HepG2 (cell line): ENCODE results near the gene STAT5A. TPM values are rescaled to one million over a fixed set of nuclear protein-coding genes. Genes with fewer than 3 reads are reported as not detected.

Experiments
- ATAC-seq: fragments of 200-7000 bp; cut with Tn5 transposase; 3 replicates; pipeline ENCODE4 v1.9.1; 2020; ENCODE audit warnings: mild to moderate bottlenecking, moderate library complexity
- BruUV-seq: library from RNA; stranded (reverse); fragments of 400-500 nt; replicated peaks from 2 replicates; lab custom pipeline; 2021; lab: Mats Ljungman, UMichigan
- CTCF ChIA-PET: fragments of 300-600 bp; formaldehyde crosslinking; extraction: SDS; loops from one replicate; lab custom pipeline; 2021; ENCODE audit warnings: low total read pairs, inconsistent platforms, low intra/inter-chr PET ratio; lab: Yijun Ruan, JAX
- POLR2A ChIA-PET: fragments of 350-600 bp; sonication (Branson Sonifier 250); formaldehyde crosslinking; loops from one replicate; lab custom pipeline; 2020; ENCODE audit warnings: antibody characterized with exemption, inconsistent platforms; lab: Yijun Ruan, JAX
- DNase-seq: peaks from one replicate; pipeline ENCODE4 v3.0.0-alpha.2; 2015; ENCODE audit warnings: low spot score
- FAIRE-seq: peaks from 3 replicates; lab custom pipeline; 2011; peaks lifted over from hg19 to GRCh38; lab: Jason Lieb, UNC
- H2AFZ ChIP-seq: one replicate; pipeline ENCODE4 v1.6.1; 2011; ENCODE audit warnings: low read length, inconsistent platforms
- H3K27ac ChIP-seq: fragments of 300-600 bp; 3 replicates; pipeline ENCODE4 v1.8.0; 2011; ENCODE audit warnings: mixed run types, mild to moderate bottlenecking, mixed read lengths, low read length, inconsistent platforms; ENCODE audit not compliant: insufficient read depth; ENCODE audit errors: extremely low read length
- H3K27me3 ChIP-seq, 2 experiments: fragments of 200-600 bp in 1 of 2; 2 replicates in 1 of 2; 3 replicates in 1 of 2; pipeline versions ENCODE4 v1.6.0 to v1.8.0; 2011; ENCODE audit warnings: low read length in 2 of 2, mild to moderate bottlenecking in 2 of 2, moderate library complexity in 2 of 2, inconsistent platforms in 1 of 2; ENCODE audit not compliant: insufficient read depth in 2 of 2, control insufficient read depth in 1 of 2
- H3K36me3 ChIP-seq, 2 experiments: fragments of 200-600 bp in 1 of 2; replicated peaks in 1 of 2; 2 replicates in 1 of 2; 3 replicates in 1 of 2; pipeline versions ENCODE4 v1.5.1 to v1.8.0; 2011; ENCODE audit warnings: low read length in 2 of 2, inconsistent platforms in 1 of 2; ENCODE audit not compliant: insufficient read depth in 2 of 2, control insufficient read depth in 1 of 2
- H3K4me1 ChIP-seq: 2 replicates; pipeline ENCODE4 v1.5.1; 2012; ENCODE audit warnings: low read length, inconsistent platforms; ENCODE audit not compliant: insufficient read depth
- H3K4me2 ChIP-seq: 2 replicates; pipeline ENCODE4 v1.6.0; 2011; ENCODE audit warnings: low read depth, low read length, inconsistent platforms
- H3K4me3 ChIP-seq, 3 experiments: fragments of 200-600 bp in 1 of 3; sonication (generic), shearing (Covaris generic) in 1 of 3; replicated peaks in 1 of 3; 2 replicates each; pipeline ENCODE4 v1.5.1; 2011 to 2016; ENCODE audit warnings: low read length in 3 of 3, inconsistent platforms in 2 of 3, low read depth in 2 of 3, mild to moderate bottlenecking in 2 of 3, control low read depth in 1 of 3, mixed read lengths in 1 of 3; ENCODE audit not compliant: insufficient read depth in 1 of 3
- H3K79me2 ChIP-seq: one replicate; pipeline ENCODE4 v1.6.1; 2011; ENCODE audit warnings: low read length, inconsistent platforms; ENCODE audit not compliant: insufficient read depth
- H3K9ac ChIP-seq: 2 replicates; pipeline ENCODE4 v1.6.0; 2011; ENCODE audit warnings: mild to moderate bottlenecking, low read depth, low read length, inconsistent platforms; ENCODE audit not compliant: insufficient read depth
- H3K9me3 ChIP-seq: 2 replicates; pipeline ENCODE4 v1.5.1; 2012; ENCODE audit warnings: mild to moderate bottlenecking, low read length
- H4K20me1 ChIP-seq: 2 replicates; pipeline ENCODE4 v1.6.0; 2011; ENCODE audit warnings: inconsistent platforms, mild to moderate bottlenecking, low read length, moderate library complexity; ENCODE audit not compliant: insufficient read depth
- CAMTA2 ChIP-seq: sonication (generic); formaldehyde crosslinking; IDR thresholded peaks from 2 replicates; pipeline ENCODE4 v1.4.0; 2020; ENCODE audit warnings: mild to moderate bottlenecking, missing genetic modification reagents, borderline replicate concordance
- CBX1 ChIP-seq: IDR thresholded peaks from one replicate; pipeline ENCODE4 v1.6.1; 2016; ENCODE audit warnings: antibody characterized with exemption, low read depth
- CENPT ChIP-seq: sonication (generic); formaldehyde crosslinking; IDR thresholded peaks from 2 replicates; pipeline ENCODE4 v1.8.0; 2022; ENCODE audit warnings: low read depth, mild to moderate bottlenecking, moderate library complexity, missing genetic modification reagents
- CHD2 ChIP-seq: IDR thresholded peaks from 2 replicates; pipeline ENCODE4 v1.6.1; 2011; ENCODE audit warnings: low read depth, low read length, improper control_type of control experiment
- HNRNPH1 ChIP-seq: fragments of 200-400 bp; formaldehyde crosslinking; optimal IDR thresholded peaks from 2 replicates; pipeline ENCODE3; 2017; ENCODE audit warnings: mild to moderate bottlenecking, low read depth, low read length
- ISX ChIP-seq: sonication (generic); formaldehyde crosslinking; conservative IDR thresholded peaks from 2 replicates; pipeline ENCODE4 v1.5.0; 2020; ENCODE audit warnings: missing genetic modification reagents
- MAF1 ChIP-seq: sonication (generic); formaldehyde crosslinking; IDR thresholded peaks from 2 replicates; pipeline ENCODE4 v1.5.0; 2020; ENCODE audit warnings: missing genetic modification reagents, borderline replicate concordance
- NFIC ChIP-seq: IDR thresholded peaks from 2 replicates; pipeline ENCODE4 v1.6.1; 2012; ENCODE audit warnings: mild to moderate bottlenecking, low read length, inconsistent platforms
- NFYB ChIP-seq: sonication (generic); formaldehyde crosslinking; IDR thresholded peaks from 2 replicates; pipeline ENCODE4 v1.4.0; 2020; ENCODE audit warnings: missing genetic modification reagents
- NR2F2 ChIP-seq: IDR thresholded peaks from 2 replicates; pipeline ENCODE4 v1.6.1; 2012; ENCODE audit warnings: low read depth, inconsistent platforms, borderline replicate concordance
- SMC3 ChIP-seq: IDR thresholded peaks from 2 replicates; pipeline ENCODE4 v1.6.1; 2011; ENCODE audit warnings: low read length, improper control_type of control experiment
- SOX5 ChIP-seq: IDR thresholded peaks from 2 replicates; pipeline ENCODE4 v1.6.1; 2016; ENCODE audit warnings: borderline replicate concordance
- TP53 ChIP-seq: sonication (generic); formaldehyde crosslinking; conservative IDR thresholded peaks from 2 replicates; pipeline ENCODE4 v1.4.0; 2020; ENCODE audit warnings: missing genetic modification reagents
- ZFYVE20 ChIP-seq: sonication (generic); formaldehyde crosslinking; IDR thresholded peaks from 2 replicates; pipeline ENCODE4 v1.8.0; 2023; ENCODE audit warnings: low read depth, mild to moderate bottlenecking, moderate library complexity, missing genetic modification reagents, borderline replicate concordance
- ZNF232 ChIP-seq: sonication (generic); formaldehyde crosslinking; IDR thresholded peaks from 2 replicates; pipeline ENCODE4 v1.4.0; 2020; ENCODE audit warnings: missing genetic modification reagents, borderline replicate concordance
- ZNF253 ChIP-seq: sonication (generic); formaldehyde crosslinking; IDR thresholded peaks from 2 replicates; pipeline ENCODE4 v1.8.0; 2022; ENCODE audit warnings: mild to moderate bottlenecking, missing genetic modification reagents, borderline replicate concordance
- ZNF552 ChIP-seq: sonication (generic); formaldehyde crosslinking; IDR thresholded peaks from 2 replicates; pipeline ENCODE4 v1.9.0; 2022; ENCODE audit warnings: missing genetic modification reagents, mild to moderate bottlenecking, borderline replicate concordance
- ZNF589 ChIP-seq: sonication (generic); formaldehyde crosslinking; conservative IDR thresholded peaks from 2 replicates; pipeline ENCODE4 v1.8.0; 2022; ENCODE audit warnings: mild to moderate bottlenecking, moderate library complexity, missing genetic modification reagents
- ZNF660 ChIP-seq: sonication (generic); formaldehyde crosslinking; IDR thresholded peaks from 2 replicates; pipeline ENCODE4 v1.5.1; 2020; ENCODE audit warnings: mild to moderate bottlenecking, low read depth, missing genetic modification reagents, borderline replicate concordance
- ZNF75D ChIP-seq: sonication (generic); formaldehyde crosslinking; IDR thresholded peaks from 2 replicates; pipeline ENCODE4 v1.8.1; 2023; ENCODE audit warnings: missing genetic modification reagents, mild to moderate bottlenecking, borderline replicate concordance
- ZNF839 ChIP-seq: sonication (generic); formaldehyde crosslinking; IDR thresholded peaks from 2 replicates; pipeline ENCODE4 v1.4.0; 2020; ENCODE audit warnings: missing genetic modification reagents, mild to moderate bottlenecking, borderline replicate concordance
- ZSCAN22 ChIP-seq: sonication (generic); formaldehyde crosslinking; IDR thresholded peaks from 2 replicates; pipeline ENCODE4 v1.4.0; 2020; ENCODE audit warnings: mild to moderate bottlenecking, missing genetic modification reagents
- WGBS: methylation state at CpG from one replicate; pipeline ENCODE4 v1.1.6; 2017; ENCODE audit warnings: low lambda C conversion rate; 5-methylcytosine and 5-hydroxymethylcytosine counted together
- in situ Hi-C: cut with HindIII; loops from 2 replicates; pipeline ENCODE4 v1.10.0; 2017; ENCODE audit warnings: low pct_unique_long_range_greater_than_20kb; ENCODE audit not compliant: extremely low pct_ligation_motif_present
- intact Hi-C: fragments of 100-400 bp; cut with micrococcal nuclease; formaldehyde crosslinking; loops from one replicate; pipeline ENCODE4 v1.10.0; 2022; ENCODE audit not compliant: unreplicated experiment
- polyA plus RNA-seq, 8 experiments: library from polyadenylated mRNA; depleted of rRNA in 3 of 8; stranded (reverse) in 7 of 8; unstranded in 1 of 8; fragments of >200 nt; fragmentation: Illumina TruSeq in 4 of 8; extraction: Trizol in 4 of 8; gene quantifications; 2 replicates each; pipeline versions ENCODE4 v1.2.1 to v1.2.3, GENCODE V29; 2011 to 2016; ENCODE audit warnings: low read depth in 4 of 8, missing spikeins in 1 of 8, mixed read lengths in 1 of 8; ENCODE audit not compliant: insufficient read depth in 1 of 8
- total RNA-seq, 5 experiments: library from RNA; depleted of rRNA; stranded (reverse); fragments of >200 nt; fragmentation: Illumina TruSeq; extraction: Trizol; gene quantifications; 2 replicates each; pipeline ENCODE4 v1.2.3, GENCODE V29; 2016; ENCODE audit warnings: low read depth in 1 of 5
- TF ChIP-seq, protein P1 (sequence below): sonication (generic); formaldehyde crosslinking; IDR thresholded peaks from 2 replicates; pipeline ENCODE4 v1.4.0; 2020; ENCODE audit warnings: mild to moderate bottlenecking, missing genetic modification reagents
- TF ChIP-seq, protein P2 (sequence below): sonication (generic); formaldehyde crosslinking; IDR thresholded peaks from 2 replicates; pipeline ENCODE4 v1.5.0; 2020; ENCODE audit warnings: missing genetic modification reagents

Gene STAT5A
- total and polyA plus RNA-seq, 2 of the 13 experiments (the other 11 are each of a cell fraction or from before 2014, with no cell fraction given), result 1.4 to 4.1 TPM

DNA sequence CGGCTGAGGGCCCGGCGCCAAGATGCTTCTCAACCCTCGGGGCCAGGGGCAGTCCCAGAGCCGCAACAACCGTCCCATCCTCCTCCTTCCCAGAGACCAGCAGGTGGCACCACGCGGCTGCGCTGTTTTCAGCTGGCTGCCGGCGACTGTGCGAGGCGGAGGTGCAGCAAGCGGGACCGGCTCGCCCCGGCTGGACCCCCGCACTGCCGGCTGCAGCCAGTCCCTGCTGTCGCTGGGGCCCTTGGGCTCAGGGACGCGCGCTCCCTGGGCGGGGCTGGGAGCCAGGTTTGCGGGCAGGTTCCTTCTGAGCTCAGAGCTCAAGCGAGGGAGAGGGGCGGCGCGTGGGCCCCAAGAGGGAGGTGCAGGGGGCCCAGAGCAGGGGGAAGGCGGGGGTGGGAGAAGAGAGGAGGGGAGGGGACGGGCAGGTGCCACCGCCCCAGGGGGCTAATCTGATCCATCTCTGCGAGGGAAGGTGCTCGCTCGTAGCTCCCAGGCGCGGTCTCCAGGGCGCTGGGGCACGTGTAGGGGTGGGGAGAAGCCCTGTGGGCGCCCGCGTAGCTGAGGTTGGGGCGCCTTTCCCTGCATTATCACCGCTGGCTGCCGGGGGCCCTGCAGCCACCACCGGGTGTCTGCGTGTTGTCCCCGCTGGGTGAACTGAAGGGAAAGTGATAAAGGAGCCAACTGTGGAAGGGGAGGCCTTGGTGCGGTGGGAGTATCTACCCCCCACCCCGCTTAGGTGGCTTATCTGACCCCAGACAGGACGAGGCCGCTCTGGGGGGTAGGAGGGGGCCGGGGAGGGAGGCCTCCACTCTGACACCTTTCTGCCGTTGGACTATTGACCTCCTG is 24.2 kb downstream of the STAT5A start (continued):
- TF ChIP-seq ZNF232 (CRISPR knock-in tag), result 0 out of 2 replicates have a peak, but pooled peaks have one; percentile 15
- TF ChIP-seq MAF1 (CRISPR knock-in tag), result no peak
- TF ChIP-seq NFYB, result 0 out of 2 replicates have a peak, but pooled peaks have one; percentile 0
- no peak for TF ChIP-seq ZNF660
- TF ChIP-seq ZNF552 (CRISPR knock-in tag), result peak; percentile 71; the same call in 1 of the 2 replicates
- TF ChIP-seq SOX5, result peak; percentile 49
- TF ChIP-seq, protein P1, sequence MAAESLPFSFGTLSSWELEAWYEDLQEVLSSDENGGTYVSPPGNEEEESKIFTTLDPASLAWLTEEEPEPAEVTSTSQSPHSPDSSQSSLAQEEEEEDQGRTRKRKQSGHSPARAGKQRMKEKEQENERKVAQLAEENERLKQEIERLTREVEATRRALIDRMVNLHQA, result no peak
- TF ChIP-seq SMC3, result peak; percentile 17; the same call in 1 of the 2 replicates
- TF ChIP-seq ISX, result no peak
- 0 out of 2 replicates have a peak, but pooled peaks have one; percentile 38 for TF ChIP-seq NR2F2
- TF ChIP-seq ZNF589, result no peak
- TF ChIP-seq ZNF839 (CRISPR knock-in tag), result peak; percentile 31; the same call in 1 of the 2 replicates
- TF ChIP-seq CBX1, result peak; percentile 66

DNA sequence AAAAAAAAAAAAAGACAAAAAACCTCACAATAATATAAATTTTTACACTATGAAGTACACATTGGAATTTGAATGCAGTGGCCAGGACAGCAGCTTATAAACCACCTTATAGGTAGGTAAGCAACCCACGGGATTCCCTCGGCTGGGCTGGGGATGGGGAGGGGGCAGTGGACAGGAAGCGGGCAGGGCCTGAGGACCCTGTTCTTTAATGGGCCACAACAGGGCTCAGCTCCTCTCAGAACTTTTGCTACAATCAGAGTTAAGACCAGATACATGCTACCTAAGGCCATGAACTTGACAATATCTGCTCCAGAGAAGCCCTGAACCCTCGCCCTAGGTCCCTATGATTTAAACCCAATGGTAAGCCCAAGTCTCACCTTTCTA is 25.1 kb downstream of the STAT5A start:
- BruUV-seq, result no TSS peak
- H3K4me1 ChIP-seq, result peaks cover 95% of the 10 kb centered on the region
- H4K20me1 ChIP-seq, result no peaks in the 10 kb centered on the region
- 91% methylated on average over 4 of the region's 4 CpGs for WGBS
- no peaks in the 10 kb centered on the region for H3K27me3 ChIP-seq
- peak overlapping the region; percentile 73 for H3K27ac ChIP-seq
- no peak overlapping the region; the same call in 1 of the 2 replicates for H3K4me2 ChIP-seq
- ATAC-seq (no peak), FAIRE-seq (no peak), DNase-seq (no peak)
- H3K79me2 ChIP-seq, result no peaks in the 10 kb centered on the region
- H3K9ac ChIP-seq, result no peak overlapping the region
- no peaks in the 10 kb centered on the region for H3K9me3 ChIP-seq
- no peak overlapping the region for H3K4me3 ChIP-seq
- CTCF ChIA-PET, result no interaction called here
- H2AFZ ChIP-seq, result no peak overlapping the region
- peaks cover 5 to 22% of the 10 kb centered on the region in 2 experiments; a peak in 4 of 5 replicates for H3K36me3 ChIP-seq
- POLR2A ChIA-PET, result interaction anchor here (0.9 to 3.7 kb wide), 4 partner anchors 44 to 265 kb away, joined by 3 to 47 read pairs (median 5); partner anchors contain the start of gene STAT3
- in situ Hi-C loops (no loop called here), intact Hi-C loops (no loop called here)
- no peak for TF ChIP-seq CAMTA2 (CRISPR knock-in tag)
- no peak for TF ChIP-seq TP53 (CRISPR knock-in tag)
- TF ChIP-seq NFIC, result no peak
- TF ChIP-seq HNRNPH1, result no peak
- TF ChIP-seq ZSCAN22 (CRISPR knock-in tag), result no peak
- no peak for TF ChIP-seq CENPT (CRISPR knock-in tag)
- TF ChIP-seq CHD2, result no peak
- TF ChIP-seq, protein P2, sequence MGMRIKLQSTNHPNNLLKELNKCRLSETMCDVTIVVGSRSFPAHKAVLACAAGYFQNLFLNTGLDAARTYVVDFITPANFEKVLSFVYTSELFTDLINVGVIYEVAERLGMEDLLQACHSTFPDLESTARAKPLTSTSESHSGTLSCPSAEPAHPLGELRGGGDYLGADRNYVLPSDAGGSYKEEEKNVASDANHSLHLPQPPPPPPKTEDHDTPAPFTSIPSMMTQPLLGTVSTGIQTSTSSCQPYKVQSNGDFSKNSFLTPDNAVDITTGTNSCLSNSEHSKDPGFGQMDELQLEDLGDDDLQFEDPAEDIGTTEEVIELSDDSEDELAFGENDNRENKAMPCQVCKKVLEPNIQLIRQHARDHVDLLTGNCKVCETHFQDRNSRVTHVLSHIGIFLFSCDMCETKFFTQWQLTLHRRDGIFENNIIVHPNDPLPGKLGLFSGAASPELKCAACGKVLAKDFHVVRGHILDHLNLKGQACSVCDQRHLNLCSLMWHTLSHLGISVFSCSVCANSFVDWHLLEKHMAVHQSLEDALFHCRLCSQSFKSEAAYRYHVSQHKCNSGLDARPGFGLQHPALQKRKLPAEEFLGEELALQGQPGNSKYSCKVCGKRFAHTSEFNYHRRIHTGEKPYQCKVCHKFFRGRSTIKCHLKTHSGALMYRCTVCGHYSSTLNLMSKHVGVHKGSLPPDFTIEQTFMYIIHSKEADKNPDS (CRISPR knock-in tag), result no peak
- no peak for TF ChIP-seq ZNF75D (CRISPR knock-in tag)
- TF ChIP-seq ZNF253, result no peak
- TF ChIP-seq ZFYVE20 (CRISPR knock-in tag), result no peak
